ENCODE data around the gene AP1M2.
"Not testable (repeated sequence)": the region's sequence is repeated elsewhere in the genome, so short reads cannot be mapped to it uniquely, and the experiment has no call there.

Gene AP1M2

GRCh38 chr19:10533646-10534386, 53.3 kb downstream of the AP1M2 start:
- DNase-seq = no peak

GRCh38 chr19:10532457-10532856, 54.7 kb downstream of the AP1M2 start:
- DNase-seq = no peak

DNA sequence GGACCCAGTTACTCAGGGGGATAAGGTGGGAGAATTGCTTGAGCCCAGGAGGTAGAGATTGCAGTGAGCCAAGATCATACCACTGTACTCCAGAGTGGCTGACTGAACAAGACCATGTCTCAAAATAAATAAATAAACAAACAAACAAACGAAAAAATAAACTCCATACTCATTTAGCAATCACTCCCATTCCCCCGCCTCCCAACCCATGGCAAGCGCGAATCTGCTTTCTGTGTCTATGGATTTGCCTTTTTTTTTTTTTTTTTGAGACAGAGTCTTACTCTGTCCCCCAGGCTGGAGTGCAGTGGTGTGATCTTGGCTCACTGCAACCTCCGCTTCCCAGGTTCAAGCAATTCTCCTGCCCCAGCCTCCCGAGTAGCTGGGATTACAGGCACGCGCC, 60.2 kb downstream of the AP1M2 start:
- not testable (repeated sequence) for DNase-seq

- no peak for DNase-seq
Measured at GRCh38 chr19:10525636-10526035, 61.5 kb downstream of the AP1M2 start.

DNA sequence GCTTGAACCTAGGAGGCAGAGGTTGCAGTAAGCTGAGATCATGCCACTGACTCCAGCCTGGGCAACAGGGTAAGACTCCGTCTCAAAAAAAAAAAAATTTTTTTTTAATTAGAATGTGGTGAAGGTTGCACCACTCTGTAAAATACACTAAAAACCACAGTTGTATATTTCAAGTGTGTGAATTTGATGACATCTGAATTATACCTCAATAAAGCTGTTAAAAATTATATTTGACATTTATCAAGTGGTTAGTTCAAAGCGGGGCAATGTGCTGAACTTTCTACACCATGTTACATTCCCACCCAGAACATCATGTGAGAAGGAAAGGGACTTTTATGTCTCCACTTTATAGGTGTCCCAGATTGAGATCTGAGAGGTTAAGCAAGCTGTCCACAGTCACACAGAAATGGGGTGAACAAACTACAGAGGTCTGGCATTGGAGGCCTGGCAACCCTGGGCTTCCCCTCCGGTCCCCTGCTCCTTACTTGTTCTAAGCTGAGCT, 63.9 kb downstream of the AP1M2 start:
- DNase-seq = no peak
